ENCODE data around the gene RFTN1. TPM values are rescaled to one million over a fixed set of nuclear protein-coding genes. Genes with fewer than 3 reads are reported as not detected.

The RFTN1 gene
- total and polyA plus RNA-seq, 7 donors: 9.1 to 33.1 (median 15.9) TPM

GRCh38 chr3:16543242-16543864 is 29.9 kb upstream of the RFTN1 start:
- TF ChIP-seq CTCF (IDR thresholded peaks at IDR 0.05): no peak
- Histone ChIP-seq H3K4me1 (no peaks in the 10 kb centered on the region), H3K9me3 (no peaks in the 10 kb centered on the region), H3K27me3 (ENCODE audit: insufficient read depth in 3 of 3, low read length in 2 of 3) (no peaks in the 10 kb centered on the region), H3K36me3 (ENCODE audit: insufficient read depth in 1 of 2, low read depth in 1 of 2) (no peaks in the 10 kb centered on the region), H3K4me3 (no peak overlapping the region), H3K27ac (no peak overlapping the region)
- intact Hi-C loops (cut with DNase I): no loop called here
- no peak for ATAC-seq
- DNase-seq: no peak
- WGBS, 3 donors: 85 to 87% (median 85%) methylated on average over 6 of the region's 6 CpGs

- Histone ChIP-seq H3K9me3 (no peaks in the 10 kb centered on the region), H3K36me3 (ENCODE audit: insufficient read depth in 1 of 2, low read depth in 1 of 2) (no peaks in the 10 kb centered on the region), H3K27me3 (ENCODE audit: insufficient read depth in 3 of 3, low read length in 2 of 3) (no peaks in the 10 kb centered on the region), H3K27ac (no peak overlapping the region), H3K4me3 (no peak overlapping the region), H3K4me1 (peaks cover 1% of the 10 kb centered on the region)
- intact Hi-C loops (cut with DNase I): no loop called here
- 79 to 84% (median 80%) methylated on average over 4 of the region's 4 CpGs for WGBS, 3 donors
- no peak for TF ChIP-seq CTCF (IDR thresholded peaks at IDR 0.05)
- DNase-seq (no peak), ATAC-seq (no peak)
Measured at GRCh38 chr3:16538507-16538906, 25.0 kb upstream of the RFTN1 start.

GRCh38 chr3:16536996-16537395 is 23.5 kb upstream of the RFTN1 start:
- Histone ChIP-seq H3K4me1 (peaks cover 3% of the 10 kb centered on the region), H3K27ac (no peak overlapping the region), H3K27me3 (ENCODE audit: insufficient read depth in 3 of 3, low read length in 2 of 3) (no peaks in the 10 kb centered on the region), H3K4me3 (no peak overlapping the region), H3K36me3 (ENCODE audit: insufficient read depth in 1 of 2, low read depth in 1 of 2) (no peaks in the 10 kb centered on the region), H3K9me3 (no peaks in the 10 kb centered on the region)
- ATAC-seq: no peak
- TF ChIP-seq CTCF (IDR thresholded peaks at IDR 0.05): no peak
- intact Hi-C loops (cut with DNase I): no loop called here
- no peak for DNase-seq
- 75 to 76% (median 75%) methylated on average over 3 of the region's 3 CpGs for WGBS, 3 donors

GRCh38 chr3:16536344-16536663 is 22.8 kb upstream of the RFTN1 start:
- ATAC-seq (no peak), DNase-seq (no peak)
- no peak for TF ChIP-seq CTCF (IDR thresholded peaks at IDR 0.05)
- Histone ChIP-seq H3K36me3 (ENCODE audit: insufficient read depth in 1 of 2, low read depth in 1 of 2) (no peaks in the 10 kb centered on the region), H3K9me3 (no peaks in the 10 kb centered on the region), H3K27ac (no peak overlapping the region), H3K4me1 (peaks cover 3% of the 10 kb centered on the region), H3K4me3 (no peak overlapping the region), H3K27me3 (ENCODE audit: insufficient read depth in 3 of 3, low read length in 2 of 3) (no peaks in the 10 kb centered on the region)
- 91 to 96% (median 94%) methylated on average over 4 of the region's 4 CpGs for WGBS, 3 donors
- intact Hi-C loops (cut with DNase I): no loop called here

GRCh38 chr3:16534640-16535262 is 21.3 kb upstream of the RFTN1 start:
- Histone ChIP-seq H3K27me3 (ENCODE audit: insufficient read depth in 3 of 3, low read length in 2 of 3) (no peaks in the 10 kb centered on the region), H3K27ac (peak overlapping the region; percentile 9), H3K4me3 (no peak overlapping the region), H3K36me3 (ENCODE audit: insufficient read depth in 1 of 2, low read depth in 1 of 2) (no peaks in the 10 kb centered on the region), H3K9me3 (no peaks in the 10 kb centered on the region), H3K4me1 (peaks cover 5% of the 10 kb centered on the region)
- 46 to 66% (median 52%) methylated on average over 8 of the region's 8 CpGs for WGBS, 3 donors
- TF ChIP-seq CTCF (IDR thresholded peaks at IDR 0.05): no peak
- DNase-seq: no peak
- ATAC-seq: peak in 1 of 4 donors; percentile 18
- intact Hi-C loops (cut with DNase I): no loop called here

All from psoas muscle (tissue), 8 donors.